Prostate gland (tissue), 2 donors: ENCODE results near the gene SLC7A11. TPM values are rescaled to one million over a fixed set of nuclear protein-coding genes. Genes with fewer than 3 reads are reported as not detected.

Experiments
- DNase-seq: peaks from one replicate; pipeline ENCODE4 v3.0.0-alpha.2; 2019; ENCODE audit warnings: low spot score
- H3K27ac ChIP-seq, 2 donors: fragments of 200-600 bp; sonication (generic); 2 replicates each; pipeline ENCODE4 v1.5.1; 2017 to 2019
- H3K27me3 ChIP-seq: fragments of 200-600 bp; sonication (generic); replicated peaks from 2 replicates; pipeline ENCODE4 v1.5.1; 2019; ENCODE audit not compliant: insufficient read depth
- H3K36me3 ChIP-seq, 2 donors: fragments of 200-600 bp; sonication (generic); 1 replicate in 1 of 2; 2 replicates in 1 of 2; pipeline versions ENCODE4 v1.5.1 to v1.8.1; 2017 to 2019
- H3K4me1 ChIP-seq: fragments of 200-600 bp; sonication (generic); replicated peaks from 2 replicates; pipeline ENCODE4 v1.5.1; 2019
- H3K4me3 ChIP-seq, 2 donors: fragments of 200-600 bp; sonication (generic); 2 replicates each; pipeline ENCODE4 v1.5.1; 2017 to 2019
- H3K9me3 ChIP-seq: fragments of 200-600 bp; sonication (generic); 2 replicates; pipeline ENCODE4 v1.5.1; 2017
- POLR2A ChIP-seq: fragments of 450-650 bp; IDR thresholded peaks from one replicate; pipeline ENCODE4 v1.6.1; 2016; ENCODE audit warnings: antibody characterized with exemption, mild to moderate bottlenecking
- POLR2AphosphoS5 ChIP-seq: sonication (generic); formaldehyde crosslinking; IDR thresholded peaks from one replicate; pipeline ENCODE4 v1.6.1; 2017; ENCODE audit warnings: antibody characterized with exemption
- WGBS: methylation state at CpG from one replicate; pipeline ENCODE4 v1.1.5; 2018; 5-methylcytosine and 5-hydroxymethylcytosine counted together
- intact Hi-C: fragments of 100-400 bp; cut with DNase I; formaldehyde crosslinking; loops from one replicate; pipeline ENCODE4 v1.14.2; 2022
- total RNA-seq, 2 donors: library from RNA; depleted of rRNA; stranded (reverse); fragments of >200 nt; gene quantifications; one replicate each; pipeline ENCODE4 v1.1.0, GENCODE V29; 2016
- TF ChIP-seq, protein P1 (sequence below), 4 experiments: fragments of 200-600 bp in 2 of 4; fragments of 450-650 bp in 2 of 4; sonication (generic) in 2 of 4; IDR thresholded peaks; 1 replicate in 3 of 4; 2 replicates in 1 of 4; pipeline ENCODE4 v1.5.1; 2016 to 2019; ENCODE audit warnings: antibody characterized with exemption in 4 of 4, mild to moderate bottlenecking in 2 of 4, moderate library complexity in 2 of 4

SLC7A11 gene
- total RNA-seq, 2 donors from 2014 or later = 1.3 to 1.5 TPM

DNA sequence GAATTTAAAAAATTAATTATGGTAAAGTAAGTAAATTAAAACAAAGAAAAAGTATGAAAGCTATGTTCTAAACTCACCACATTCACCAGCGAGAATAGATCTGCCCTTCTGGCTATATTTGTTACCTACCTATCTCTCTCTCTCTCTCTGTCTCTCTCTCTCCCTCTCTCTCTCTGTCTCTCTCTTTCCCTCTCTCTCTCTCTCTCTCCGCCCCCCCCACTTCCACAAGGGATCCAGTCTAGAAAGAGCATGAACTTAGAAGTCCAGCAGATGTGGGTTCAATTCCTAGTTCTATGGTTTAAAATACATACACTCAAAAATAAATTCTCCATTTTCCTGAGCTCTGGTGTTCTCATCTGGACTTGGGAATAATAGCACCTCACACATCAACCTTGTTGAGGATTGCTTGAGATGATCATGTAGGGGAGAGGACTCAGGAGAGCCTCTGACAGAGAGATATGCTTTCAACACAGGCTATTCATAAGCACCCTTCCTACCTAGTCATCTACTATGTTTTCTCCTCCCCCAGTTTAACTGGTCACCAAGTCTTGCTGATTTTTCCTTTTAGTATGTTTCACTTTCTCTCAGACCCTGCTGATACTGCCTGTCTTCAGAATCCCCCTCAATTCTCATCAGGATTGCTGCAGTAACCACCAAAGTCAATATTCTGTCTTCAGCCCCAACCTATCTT lies 64.7 kb downstream of the SLC7A11 start:
- no peak overlapping the region for H3K27ac ChIP-seq
- H3K27me3 ChIP-seq = no peaks in the 10 kb centered on the region
- H3K4me1 ChIP-seq = no peaks in the 10 kb centered on the region
- intact Hi-C loops = loop anchor here (10.0 kb wide), 1 partner anchor 1053 kb away; no protein-coding TSS in a partner anchor
- no peak for TF ChIP-seq POLR2AphosphoS5
- TF ChIP-seq, protein P1, sequence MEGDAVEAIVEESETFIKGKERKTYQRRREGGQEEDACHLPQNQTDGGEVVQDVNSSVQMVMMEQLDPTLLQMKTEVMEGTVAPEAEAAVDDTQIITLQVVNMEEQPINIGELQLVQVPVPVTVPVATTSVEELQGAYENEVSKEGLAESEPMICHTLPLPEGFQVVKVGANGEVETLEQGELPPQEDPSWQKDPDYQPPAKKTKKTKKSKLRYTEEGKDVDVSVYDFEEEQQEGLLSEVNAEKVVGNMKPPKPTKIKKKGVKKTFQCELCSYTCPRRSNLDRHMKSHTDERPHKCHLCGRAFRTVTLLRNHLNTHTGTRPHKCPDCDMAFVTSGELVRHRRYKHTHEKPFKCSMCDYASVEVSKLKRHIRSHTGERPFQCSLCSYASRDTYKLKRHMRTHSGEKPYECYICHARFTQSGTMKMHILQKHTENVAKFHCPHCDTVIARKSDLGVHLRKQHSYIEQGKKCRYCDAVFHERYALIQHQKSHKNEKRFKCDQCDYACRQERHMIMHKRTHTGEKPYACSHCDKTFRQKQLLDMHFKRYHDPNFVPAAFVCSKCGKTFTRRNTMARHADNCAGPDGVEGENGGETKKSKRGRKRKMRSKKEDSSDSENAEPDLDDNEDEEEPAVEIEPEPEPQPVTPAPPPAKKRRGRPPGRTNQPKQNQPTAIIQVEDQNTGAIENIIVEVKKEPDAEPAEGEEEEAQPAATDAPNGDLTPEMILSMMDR (IDR thresholded peaks at IDR 0.05) = no peak
- TF ChIP-seq POLR2A = no peak
- H3K9me3 ChIP-seq = no peaks in the 10 kb centered on the region
- WGBS = 92% methylated on average over 2 of the region's 2 CpGs
- no peak for DNase-seq
- no peaks in the 10 kb centered on the region for H3K36me3 ChIP-seq
- no peak overlapping the region for H3K4me3 ChIP-seq

DNA sequence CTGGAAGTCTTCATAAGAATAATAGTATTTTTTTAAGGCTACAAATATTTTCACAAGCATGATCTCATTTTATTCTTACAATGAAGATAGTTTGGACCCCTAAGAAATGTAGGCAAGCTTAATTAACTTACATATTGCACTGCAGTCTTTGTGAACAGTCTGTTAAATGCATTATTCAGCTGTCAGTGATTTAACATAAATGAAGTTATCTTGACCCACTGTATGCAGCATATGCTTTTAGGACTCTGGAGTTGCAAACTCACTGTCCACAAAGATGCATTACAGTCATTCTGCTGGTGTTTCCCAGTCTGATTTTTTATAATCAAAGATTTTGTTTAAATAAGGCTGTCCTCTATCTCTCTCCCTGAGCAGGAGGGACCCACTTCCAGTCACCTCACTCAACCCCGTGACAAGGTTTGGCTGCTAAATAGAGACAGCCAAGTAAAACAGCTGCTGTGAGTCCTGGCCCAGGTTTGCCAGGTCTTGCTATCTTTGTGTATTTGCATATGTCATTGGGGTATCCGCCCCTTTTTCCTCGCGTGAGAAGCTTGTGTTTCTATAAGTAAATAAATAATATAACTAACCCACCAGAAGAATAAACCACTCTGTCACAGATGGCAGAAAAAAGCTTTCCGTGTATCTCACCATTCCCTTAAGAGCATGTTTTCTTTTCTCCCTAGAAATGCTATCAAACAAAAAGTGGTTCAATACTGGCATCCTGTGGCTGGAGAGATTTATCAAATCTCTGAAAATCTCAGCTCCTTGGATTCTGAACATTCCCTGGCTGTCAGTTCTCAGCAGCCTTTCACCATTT lies 67.0 kb downstream of the SLC7A11 start:
- Histone ChIP-seq H3K4me1 (no peaks in the 10 kb centered on the region), H3K36me3 (no peaks in the 10 kb centered on the region), H3K4me3 (no peak overlapping the region), H3K27me3 (no peaks in the 10 kb centered on the region), H3K9me3 (no peaks in the 10 kb centered on the region), H3K27ac (no peak overlapping the region)
- TF ChIP-seq POLR2AphosphoS5 (no peak), POLR2A (no peak)
- TF ChIP-seq, protein P1 (IDR thresholded peaks at IDR 0.05) = no peak
- intact Hi-C loops = loop anchor here (10.0 kb wide), 1 partner anchor 1050 kb away; no protein-coding TSS in a partner anchor
- DNase-seq = peak; percentile 38
- WGBS = 20% methylated on average over 5 of the region's 5 CpGs

DNA sequence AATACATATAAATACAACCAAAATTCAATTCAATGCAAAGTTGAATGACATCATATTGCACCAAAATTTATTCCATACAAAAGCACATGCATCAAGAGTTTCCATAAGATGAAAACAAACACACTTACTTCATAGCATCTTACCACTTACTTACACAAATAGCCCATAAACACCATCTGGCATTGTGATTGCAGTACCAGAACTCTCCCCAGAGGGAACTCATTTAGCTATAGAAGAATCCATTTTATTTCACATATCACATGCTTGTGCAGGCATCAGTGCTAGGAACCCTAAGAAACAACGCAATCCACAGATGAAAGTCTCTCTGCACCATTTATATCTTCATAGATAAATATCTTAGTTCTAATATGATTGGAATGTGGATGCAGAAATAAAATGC lies 77.9 kb downstream of the SLC7A11 start:
- Histone ChIP-seq H3K9me3 (no peaks in the 10 kb centered on the region), H3K4me1 (no peaks in the 10 kb centered on the region), H3K36me3 (no peaks in the 10 kb centered on the region), H3K4me3 (no peak overlapping the region), H3K27ac (no peak overlapping the region), H3K27me3 (no peaks in the 10 kb centered on the region)
- no peak for DNase-seq
- intact Hi-C loops = no loop called here
- WGBS = 100% methylated on average over 1 of the region's 1 CpG
- TF ChIP-seq, protein P1 (IDR thresholded peaks at IDR 0.05) = no peak
- TF ChIP-seq POLR2AphosphoS5 (no peak), POLR2A (no peak)

DNA sequence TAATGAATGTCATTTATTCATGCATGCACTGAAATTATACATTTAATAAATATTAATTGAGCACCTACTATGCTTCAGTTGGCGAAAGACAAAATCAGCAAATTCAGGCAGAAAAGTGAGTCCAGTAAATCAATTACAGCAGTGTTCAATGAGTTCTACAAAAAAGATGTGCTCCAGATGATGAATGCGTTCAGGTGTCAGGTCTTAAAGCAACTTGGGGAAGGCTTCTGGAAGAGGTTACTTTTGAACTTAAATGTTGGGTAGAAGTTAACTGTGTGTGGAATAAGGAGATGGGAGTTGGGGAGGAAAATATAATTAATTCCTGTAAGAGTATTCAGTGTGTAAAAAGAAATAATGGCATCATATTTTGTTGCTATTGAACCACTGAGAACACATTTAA lies 79.0 kb downstream of the SLC7A11 start:
- 96% methylated on average over 2 of the region's 2 CpGs for WGBS
- H3K36me3 ChIP-seq = no peaks in the 10 kb centered on the region
- intact Hi-C loops = no loop called here

More for the DNA sequence above, 79.0 kb downstream of the SLC7A11 start:
- H3K4me3 ChIP-seq = no peak overlapping the region
- no peak overlapping the region for H3K27ac ChIP-seq
- H3K4me1 ChIP-seq = no peaks in the 10 kb centered on the region
- no peaks in the 10 kb centered on the region for H3K9me3 ChIP-seq
- no peaks in the 10 kb centered on the region for H3K27me3 ChIP-seq
- TF ChIP-seq, protein P1 (IDR thresholded peaks at IDR 0.05) = no peak
- TF ChIP-seq POLR2A (no peak), POLR2AphosphoS5 (no peak)
- DNase-seq = no peak
